Activated T-cell treated with anti-CD3 and anti-CD28 coated beads for 48 hours (primary cell): ENCODE measurements around the gene MGAT5.
A peak's percentile ranks its signal among the peaks of the same experiment; 100 is the strongest.

Source experiments
- DNase-seq: peaks from one replicate; pipeline ENCODE4 v3.0.0-alpha.2; 2020; ENCODE audit warnings: low read depth

MGAT5 gene

DNA sequence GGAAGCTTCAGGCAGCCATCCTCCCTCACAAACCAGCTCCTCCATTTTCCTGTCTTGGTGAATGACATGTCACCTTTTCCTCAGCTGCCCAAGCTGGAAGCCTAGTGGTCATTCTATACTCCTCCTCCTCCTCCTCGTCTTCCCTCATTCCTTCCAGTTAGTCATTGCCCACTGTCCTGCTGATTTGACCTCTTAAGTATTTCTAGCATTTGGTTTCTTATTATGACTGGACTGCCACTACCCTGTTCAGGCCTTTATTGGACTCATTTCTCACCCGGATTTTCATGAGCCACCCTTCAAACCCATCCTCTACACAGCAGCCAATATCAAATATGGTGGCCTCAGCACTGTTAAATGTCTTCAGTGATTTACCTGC, 21.9 kb upstream of the MGAT5 start:
- no peak for DNase-seq

DNA sequence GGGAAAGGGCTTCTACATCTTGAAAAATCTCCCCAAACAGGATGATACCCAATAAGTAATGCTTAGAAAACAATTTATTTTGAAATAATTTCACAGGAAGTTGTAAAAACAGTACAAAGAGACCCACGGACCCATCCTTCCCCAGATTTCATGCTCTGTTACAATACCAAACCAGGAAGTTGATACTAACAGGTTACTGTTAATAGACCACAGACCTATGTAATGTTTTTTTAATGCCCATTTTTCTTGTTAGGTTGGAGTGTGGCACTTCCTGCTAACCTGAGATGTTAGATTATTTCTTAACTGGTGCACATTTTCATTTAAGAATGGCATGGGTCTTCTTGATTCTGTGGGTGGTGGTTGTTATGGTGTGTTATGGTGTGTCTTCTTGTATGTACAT, 21.4 kb upstream of the MGAT5 start:
- no peak for DNase-seq

GRCh38 chr2:134232868-134233727, 20.8 kb upstream of the MGAT5 start:
- DNase-seq: no peak

DNA sequence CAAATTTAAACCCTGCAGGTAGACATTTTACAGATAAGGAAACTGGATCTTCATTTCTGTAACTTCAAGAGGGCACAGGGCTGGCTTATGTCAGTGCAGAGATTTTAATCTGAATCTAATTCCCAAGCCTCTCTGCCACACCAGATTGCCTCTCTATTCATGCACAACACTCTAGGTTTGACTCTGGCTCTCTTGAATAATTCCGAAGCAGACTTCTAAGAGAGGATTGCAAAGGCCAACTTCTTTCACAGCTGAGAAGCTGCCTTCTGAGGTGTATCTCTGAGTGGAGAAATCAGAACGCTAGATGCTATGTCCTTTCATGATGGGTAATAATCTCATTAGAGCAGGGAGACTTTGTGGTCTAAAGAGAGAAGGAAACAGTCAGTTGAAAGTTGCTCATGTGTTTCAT, 20.1 kb upstream of the MGAT5 start:
- no peak for DNase-seq

GRCh38 chr2:134234535-134234934, 19.3 kb upstream of the MGAT5 start:
- DNase-seq: no peak

DNA sequence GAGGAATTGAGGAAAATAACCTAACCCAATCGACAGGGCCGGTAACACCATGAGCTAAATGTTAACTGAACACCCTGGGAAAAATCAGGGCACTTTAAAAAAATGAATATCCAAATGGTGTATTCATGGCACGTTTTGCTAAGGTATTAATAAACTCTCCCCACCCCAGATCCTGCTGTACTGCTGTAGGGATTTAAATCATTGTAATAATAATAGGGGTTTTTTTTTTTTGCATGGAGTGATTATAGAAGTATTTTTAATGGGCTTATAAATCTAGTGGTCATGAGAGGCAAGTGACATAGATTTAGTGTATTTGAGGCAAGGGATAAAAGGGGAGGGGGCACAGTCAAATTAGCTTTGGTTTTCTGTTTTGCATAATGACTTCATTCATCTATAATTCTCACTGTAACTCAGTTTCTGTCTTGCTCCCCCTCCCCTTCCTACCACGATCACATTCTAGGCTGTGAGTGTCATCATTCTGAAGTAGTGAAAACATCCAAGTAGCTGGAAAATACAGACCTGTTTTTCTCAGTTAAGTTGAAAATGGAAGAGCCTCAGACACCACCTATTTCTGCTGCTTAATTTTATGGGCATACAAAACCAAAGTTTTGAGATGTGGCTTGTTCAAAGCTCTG, 18.2 kb upstream of the MGAT5 start:
- DNase-seq: no peak

DNA sequence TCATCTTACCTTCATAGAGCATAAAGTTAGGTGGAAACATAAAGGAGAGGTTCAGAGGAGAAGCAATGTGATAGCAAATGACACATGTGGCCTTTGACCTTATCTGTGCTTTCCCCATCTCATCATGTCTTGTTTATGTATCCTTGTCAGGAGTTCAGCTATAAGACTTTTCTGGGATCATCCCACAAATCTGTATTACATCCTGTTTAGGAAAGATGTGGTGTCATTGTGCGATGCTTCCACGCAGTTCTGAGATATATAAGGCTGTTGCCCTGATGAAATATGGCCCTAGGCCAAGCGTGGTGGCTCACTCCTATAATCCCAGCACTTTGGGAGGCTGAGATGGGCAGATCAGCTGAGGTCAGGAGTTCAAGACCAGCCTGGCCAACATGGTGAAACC, 15.5 kb upstream of the MGAT5 start:
- no peak for DNase-seq

DNA sequence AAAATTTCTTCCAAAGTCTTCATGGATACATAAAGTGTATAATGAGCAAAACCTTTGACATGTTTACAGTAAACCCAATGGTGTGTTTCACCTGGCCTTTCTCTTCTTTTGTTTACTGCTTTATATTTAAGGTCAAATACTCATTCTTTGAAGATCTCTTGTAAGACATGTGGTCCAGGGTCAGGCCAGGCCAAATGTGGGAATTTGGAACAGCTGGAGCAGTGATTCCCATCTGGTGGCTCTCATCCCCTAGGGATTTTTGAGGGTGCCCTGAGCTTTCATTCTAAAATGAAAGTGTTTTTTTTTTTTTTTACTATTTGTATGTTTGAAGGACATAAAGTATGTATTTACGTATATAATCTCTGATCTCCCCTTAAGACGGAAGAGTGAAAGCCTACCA, 13.8 kb upstream of the MGAT5 start:
- no peak for DNase-seq

DNA sequence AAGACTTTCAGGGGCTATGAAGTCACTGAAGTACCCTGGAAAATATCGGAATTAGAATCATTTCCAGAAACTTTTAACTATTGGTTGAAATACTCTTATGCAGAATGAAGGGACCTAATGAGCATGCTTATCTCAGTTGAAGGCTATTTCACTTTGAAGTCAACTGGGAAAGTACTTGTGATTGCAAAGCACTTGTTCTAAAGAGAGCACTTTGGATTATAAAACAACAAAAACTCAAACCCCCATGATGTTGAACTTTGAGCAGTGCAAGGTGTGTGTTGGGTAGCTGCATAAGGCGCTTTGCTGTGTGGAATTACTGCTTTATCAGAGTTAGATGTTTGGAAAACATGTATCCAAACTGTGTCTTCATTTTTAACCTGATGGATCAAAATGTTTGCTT, 12.0 kb upstream of the MGAT5 start:
- DNase-seq: no peak

GRCh38 chr2:134243244-134243643, 10.6 kb upstream of the MGAT5 start:
- DNase-seq: no peak

GRCh38 chr2:134244086-134244485, 9.8 kb upstream of the MGAT5 start:
- DNase-seq: no peak

GRCh38 chr2:134244587-134244986, 9.3 kb upstream of the MGAT5 start:
- no peak for DNase-seq

- peak; percentile 69 for DNase-seq
These were observed 8.4 kb upstream of the MGAT5 start for GRCh38 chr2:134245340-134245984.

DNA sequence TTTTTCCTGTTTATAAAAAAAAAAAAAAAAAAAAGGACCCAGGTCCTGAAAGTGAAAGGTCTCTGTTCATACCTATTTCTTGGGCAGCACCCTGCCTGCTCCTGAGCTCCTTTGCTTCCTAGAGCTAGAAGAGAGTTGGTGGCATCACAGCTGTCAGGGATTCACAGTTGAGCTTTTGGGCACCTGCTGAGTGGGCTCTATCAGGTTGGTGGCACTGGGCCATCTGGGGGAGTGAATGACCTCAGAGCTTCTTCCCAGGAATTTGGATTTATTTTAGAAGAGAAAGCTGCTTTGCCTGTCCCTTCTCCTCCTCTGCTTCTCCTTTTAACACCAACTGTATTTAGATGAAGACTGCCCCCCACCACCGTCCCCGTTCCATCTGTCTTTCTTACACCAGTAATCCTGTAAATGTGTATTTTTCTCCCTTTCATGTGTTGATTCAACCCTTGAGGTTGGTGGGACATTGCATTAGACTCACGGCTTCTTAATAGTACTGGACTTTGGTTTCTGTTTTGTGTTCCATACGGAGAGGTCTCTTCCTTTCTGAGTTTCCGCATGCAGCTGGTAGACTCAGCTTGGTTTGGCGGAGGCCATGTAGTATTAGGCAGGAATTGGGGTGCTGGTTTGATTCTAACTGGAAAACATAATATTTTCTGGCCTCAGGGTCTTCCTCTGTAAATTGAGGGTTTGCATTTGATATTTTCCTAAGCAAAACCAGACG, 7.6 kb upstream of the MGAT5 start:
- no peak for DNase-seq

GRCh38 chr2:134247679-134248078, 6.2 kb upstream of the MGAT5 start:
- no peak for DNase-seq

- DNase-seq: no peak
These were observed 5.0 kb upstream of the MGAT5 start for GRCh38 chr2:134248913-134249312.

GRCh38 chr2:134249755-134250154, 4.1 kb upstream of the MGAT5 start:
- DNase-seq: no peak

DNA sequence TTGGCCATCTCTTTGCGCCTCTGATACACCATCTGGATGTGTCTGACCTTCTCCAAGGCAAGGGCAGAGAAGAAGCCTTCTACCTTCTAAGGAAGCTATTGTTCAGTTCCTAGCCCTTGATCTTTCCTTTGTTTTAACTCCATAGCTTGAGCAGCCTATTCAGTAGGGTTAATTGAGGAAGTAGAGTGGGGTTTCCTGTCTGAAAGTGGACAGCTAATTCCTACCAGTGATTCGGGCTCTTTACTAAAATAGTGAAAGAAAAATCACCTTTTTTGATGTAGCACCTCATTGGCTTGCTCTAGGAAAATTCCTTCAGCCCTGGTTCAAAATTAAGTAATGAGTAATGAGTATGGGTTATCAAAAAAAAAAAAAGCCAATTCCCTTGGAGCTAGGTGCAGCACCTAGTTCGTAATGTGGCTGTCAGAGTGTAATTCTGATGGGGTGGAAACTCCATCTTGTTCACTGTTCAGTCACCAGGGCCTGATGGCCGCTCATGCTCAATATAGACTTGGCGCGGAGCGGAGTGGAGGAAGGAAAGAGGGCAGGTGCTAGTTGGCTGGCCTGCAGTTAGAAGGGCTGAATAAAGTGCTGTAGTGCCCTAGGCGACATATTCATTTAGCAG, 2.9 kb upstream of the MGAT5 start:
- no peak for DNase-seq

- DNase-seq: peak; percentile 52
These were observed 1.7 kb upstream of the MGAT5 start for GRCh38 chr2:134252092-134252750.

DNA sequence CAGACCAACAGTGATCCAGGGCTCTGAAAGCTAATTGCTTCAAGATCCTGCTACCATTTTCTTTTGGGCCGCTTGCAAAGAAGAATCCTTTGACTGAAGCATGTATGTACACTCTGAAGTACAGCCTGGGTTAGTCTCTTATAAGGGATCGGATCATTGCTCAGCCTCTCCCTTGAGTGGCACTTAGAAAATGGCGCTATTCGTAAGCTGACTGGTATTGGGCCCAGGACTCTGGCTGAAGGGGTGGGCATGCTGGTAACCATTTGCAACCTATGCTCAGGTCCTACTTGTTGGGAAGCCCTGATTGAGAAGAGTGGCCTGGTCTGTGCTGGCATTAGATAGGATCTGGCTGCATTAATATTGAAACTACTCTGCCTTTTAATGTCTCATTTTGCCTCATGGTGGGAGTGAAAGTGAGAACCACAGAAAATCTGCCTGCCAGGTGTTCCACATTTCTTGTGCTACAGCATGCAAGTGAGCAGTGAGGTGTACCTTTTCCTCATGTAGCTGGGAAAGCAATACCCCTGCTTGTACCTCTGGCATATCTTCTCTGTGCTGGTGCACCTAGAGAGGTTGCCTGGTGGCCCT, 661 bp upstream of the MGAT5 start:
- no peak for DNase-seq

DNA sequence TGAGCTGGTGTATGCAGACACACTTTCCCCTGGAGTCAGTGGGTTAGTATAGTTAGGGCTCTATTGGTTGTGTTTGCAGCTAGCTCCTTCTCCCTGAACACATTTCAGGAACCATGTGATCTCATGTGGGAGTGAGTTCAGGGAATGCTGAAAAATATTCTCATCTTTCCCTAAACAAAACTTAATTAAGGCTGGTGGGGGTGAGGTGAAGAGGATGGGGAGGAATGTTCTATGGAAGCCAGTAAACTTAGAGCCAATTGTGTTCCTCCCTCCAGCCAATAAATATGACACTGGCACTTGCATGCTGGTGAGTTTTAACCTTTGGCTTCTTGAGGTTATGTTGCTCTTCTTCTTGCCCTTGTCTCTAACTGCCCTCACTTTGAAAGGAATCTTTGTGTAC, 952 bp downstream of the MGAT5 start:
- no peak for DNase-seq
